NOMO-1 (cell line): ENCODE results near the gene LYRM2.

Experiments
- DNase-seq, 2 experiments: peaks; one replicate each; lab custom pipeline; 2025; ENCODE audit not compliant: unreplicated experiment in 2 of 2; lab: John Stamatoyannopoulos, UW

LYRM2 gene

GRCh38 chr6:89563866-89564265 lies 74.7 kb downstream of the LYRM2 start:
- no peak for DNase-seq

- no peak for DNase-seq
Observed at GRCh38 chr6:89562093-89562973, 76.2 kb downstream of the LYRM2 start.

- DNase-seq = no peak
Observed at GRCh38 chr6:89559487-89559886, 79.1 kb downstream of the LYRM2 start.

GRCh38 chr6:89555806-89556205 lies 82.7 kb downstream of the LYRM2 start:
- no peak for DNase-seq

- no peak for DNase-seq
Observed at GRCh38 chr6:89555031-89555430, 83.5 kb downstream of the LYRM2 start.

- no peak for DNase-seq
Observed at GRCh38 chr6:89554106-89554505, 84.4 kb downstream of the LYRM2 start.

- no peak for DNase-seq
Observed at GRCh38 chr6:89553431-89553830, 85.1 kb downstream of the LYRM2 start.

GRCh38 chr6:89547281-89547680 lies 91.3 kb downstream of the LYRM2 start:
- no peak for DNase-seq

- DNase-seq = no peak
Observed at GRCh38 chr6:89542866-89543265, 95.7 kb downstream of the LYRM2 start.

- no peak for DNase-seq
Observed at GRCh38 chr6:89542081-89542857, 96.3 kb downstream of the LYRM2 start.

- no peak for DNase-seq
Observed at GRCh38 chr6:89539779-89540178, 98.8 kb downstream of the LYRM2 start.

GRCh38 chr6:89536231-89536630 lies 102.3 kb downstream of the LYRM2 start:
- DNase-seq = no peak

GRCh38 chr6:89530982-89531381 lies 107.6 kb downstream of the LYRM2 start:
- no peak for DNase-seq

- no peak for DNase-seq
Observed at GRCh38 chr6:89528866-89529265, 109.7 kb downstream of the LYRM2 start.

GRCh38 chr6:89527634-89528033 lies 110.9 kb downstream of the LYRM2 start:
- DNase-seq = no peak

- DNase-seq = no peak
Observed at GRCh38 chr6:89526563-89526869, 112.0 kb downstream of the LYRM2 start.

- no peak for DNase-seq
Observed at GRCh38 chr6:89525786-89526562, 112.6 kb downstream of the LYRM2 start.

GRCh38 chr6:89522778-89523177 lies 115.8 kb downstream of the LYRM2 start:
- no peak for DNase-seq

- DNase-seq = no peak
Observed at GRCh38 chr6:89520736-89521135, 117.8 kb downstream of the LYRM2 start.

GRCh38 chr6:89518352-89519055 lies 120.0 kb downstream of the LYRM2 start:
- DNase-seq = no peak
